ENCODE data around the gene CDYL. TPM values are rescaled to one million over a fixed set of nuclear protein-coding genes. Genes with fewer than 3 reads are reported as not detected.

The CDYL gene
- total and polyA plus RNA-seq, 2 of the 4 experiments (the other 2 are of a cell fraction), result 14.2 to 92.1 TPM

DNA sequence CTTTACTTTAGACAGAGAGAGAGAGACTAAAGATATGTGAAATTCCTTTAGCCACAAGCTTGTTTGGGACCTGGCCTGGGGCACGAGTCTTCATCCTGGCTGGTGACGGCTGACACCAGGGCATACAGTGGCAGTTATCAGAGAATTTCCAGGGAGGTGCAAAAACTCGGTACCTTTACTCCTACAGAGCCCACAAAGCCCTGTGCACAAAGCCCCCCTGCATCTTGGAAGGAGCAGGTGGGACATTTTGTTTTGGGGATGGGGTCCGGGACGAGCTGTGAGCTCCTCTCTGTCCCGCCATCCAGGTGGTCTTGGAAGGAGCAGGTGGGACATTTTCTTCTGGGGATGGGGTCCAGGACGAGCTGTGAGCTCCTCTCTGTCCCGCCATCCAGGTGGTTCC, 198.8 kb downstream of the CDYL start:
- H2BK120ac ChIP-seq (ENCODE audit: low read depth, low read length), result no peak overlapping the region
- no peak overlapping the region for H3K14ac ChIP-seq (replicated peaks; ENCODE audit: low read depth, low read length)
- 0 out of 2 replicates have a peak, but pooled peaks cover 2% of the 10 kb centered on the region for H3K27me3 ChIP-seq (ENCODE audit: control insufficient read depth, insufficient read depth, low read length)
- no peak overlapping the region for H3K9ac ChIP-seq (ENCODE audit: low read depth, low read length)
- dilution Hi-C loops (cut with HindIII; ENCODE audit: low sequenced_read_pairs, unreplicated experiment) (no loop called here), intact Hi-C loops (cut with micrococcal nuclease) (no loop called here), in situ Hi-C loops (cut with MboI; ENCODE audit: low sequenced_read_pairs) (no loop called here)
- peak overlapping the region; percentile 68 for H2AK9ac ChIP-seq (replicated peaks; ENCODE audit: low read depth, low read length, poor library complexity)
- H3K4ac ChIP-seq (ENCODE audit: low read depth, low read length), result no peak overlapping the region
- peaks cover 10% of the 10 kb centered on the region; the same call in 1 of the 2 replicates for H3K9me1 ChIP-seq (ENCODE audit: insufficient read depth, low read length)
- H2AFZ ChIP-seq (replicated peaks; ENCODE audit: low read length, poor library complexity), result no peak overlapping the region
- no peaks in the 10 kb centered on the region for H4K20me1 ChIP-seq (ENCODE audit: insufficient read depth, low read length)
- no peaks in the 10 kb centered on the region for H3K79me1 ChIP-seq (ENCODE audit: low read depth in 1 of 2, low read length in 2 of 2)
- no peak overlapping the region for H4K8ac ChIP-seq (ENCODE audit: low read depth in 2 of 2, low read length in 2 of 2)
- H3K4me2 ChIP-seq (ENCODE audit: low read depth, low read length), result no peak overlapping the region
- ATAC-seq (ENCODE audit: low read depth), result no peak
- H3K4me3 ChIP-seq (ENCODE audit: insufficient read depth, low read depth, low read length), result no peak overlapping the region
- no peak overlapping the region for H3K56ac ChIP-seq (ENCODE audit: extremely low read depth, insufficient read depth, low read length)
- no peak overlapping the region for H2BK5ac ChIP-seq (ENCODE audit: low read depth, low read length, poor library complexity, severe bottlenecking)
- H3K9me3 ChIP-seq (ENCODE audit: control insufficient read depth, insufficient read depth, low read length), result peaks cover 8% of the 10 kb centered on the region
- no peak overlapping the region for H3K27ac ChIP-seq (ENCODE audit: insufficient read depth, low read length)
- no peak overlapping the region for H2BK15ac ChIP-seq (ENCODE audit: low read depth, low read length)
- H2AK5ac ChIP-seq (ENCODE audit: low read depth, low read length), result no peak overlapping the region
- no peak overlapping the region for H4K91ac ChIP-seq (ENCODE audit: insufficient read depth, low read depth, low read length)
- H3K18ac ChIP-seq (ENCODE audit: low read depth, low read length), result no peak overlapping the region; the same call in 1 of the 2 replicates
- no peak for DNase-seq
- TF ChIP-seq, protein P1, sequence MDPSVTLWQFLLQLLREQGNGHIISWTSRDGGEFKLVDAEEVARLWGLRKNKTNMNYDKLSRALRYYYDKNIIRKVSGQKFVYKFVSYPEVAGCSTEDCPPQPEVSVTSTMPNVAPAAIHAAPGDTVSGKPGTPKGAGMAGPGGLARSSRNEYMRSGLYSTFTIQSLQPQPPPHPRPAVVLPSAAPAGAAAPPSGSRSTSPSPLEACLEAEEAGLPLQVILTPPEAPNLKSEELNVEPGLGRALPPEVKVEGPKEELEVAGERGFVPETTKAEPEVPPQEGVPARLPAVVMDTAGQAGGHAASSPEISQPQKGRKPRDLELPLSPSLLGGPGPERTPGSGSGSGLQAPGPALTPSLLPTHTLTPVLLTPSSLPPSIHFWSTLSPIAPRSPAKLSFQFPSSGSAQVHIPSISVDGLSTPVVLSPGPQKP (IDR thresholded peaks at IDR 0.05; ENCODE audit: borderline replicate concordance, low read depth, low read length), result no peak
- TF ChIP-seq RCOR1 (IDR thresholded peaks at IDR 0.05; ENCODE audit: insufficient replicate concordance, low read length) (no peak), FOS (IDR thresholded peaks at IDR 0.05; ENCODE audit: low read depth, low read length) (no peak), SMC3 (IDR thresholded peaks at IDR 0.05; ENCODE audit: low read depth, low read length) (no peak), MAFK (IDR thresholded peaks at IDR 0.05; ENCODE audit: low read depth, low read length) (no peak), CHD1 (IDR thresholded peaks at IDR 0.05; ENCODE audit: low read depth, low read length) (no peak), CEBPB (IDR thresholded peaks at IDR 0.05; ENCODE audit: low read depth, low read length) (no peak), RAD21 (IDR thresholded peaks at IDR 0.05; ENCODE audit: low read length) (no peak), MXI1 (IDR thresholded peaks at IDR 0.05; ENCODE audit: borderline replicate concordance, low read depth, low read length) (no peak), BHLHE40 (IDR thresholded peaks at IDR 0.05; ENCODE audit: low read depth, low read length) (no peak), MAZ (IDR thresholded peaks at IDR 0.05; ENCODE audit: borderline replicate concordance, low read depth, low read length) (no peak), POLR2A (IDR thresholded peaks at IDR 0.05; ENCODE audit: low read depth, low read length) (no peak), NFE2L2 (IDR thresholded peaks at IDR 0.05; ENCODE audit: low read depth, low read length) (no peak), RFX5 (IDR thresholded peaks at IDR 0.05; ENCODE audit: low read depth, low read length) (no peak)
- TF ChIP-seq, protein P2, sequence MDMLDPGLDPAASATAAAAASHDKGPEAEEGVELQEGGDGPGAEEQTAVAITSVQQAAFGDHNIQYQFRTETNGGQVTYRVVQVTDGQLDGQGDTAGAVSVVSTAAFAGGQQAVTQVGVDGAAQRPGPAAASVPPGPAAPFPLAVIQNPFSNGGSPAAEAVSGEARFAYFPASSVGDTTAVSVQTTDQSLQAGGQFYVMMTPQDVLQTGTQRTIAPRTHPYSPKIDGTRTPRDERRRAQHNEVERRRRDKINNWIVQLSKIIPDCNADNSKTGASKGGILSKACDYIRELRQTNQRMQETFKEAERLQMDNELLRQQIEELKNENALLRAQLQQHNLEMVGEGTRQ (IDR thresholded peaks at IDR 0.05; ENCODE audit: low read depth, low read length), result no peak
- TF ChIP-seq, protein P3, sequence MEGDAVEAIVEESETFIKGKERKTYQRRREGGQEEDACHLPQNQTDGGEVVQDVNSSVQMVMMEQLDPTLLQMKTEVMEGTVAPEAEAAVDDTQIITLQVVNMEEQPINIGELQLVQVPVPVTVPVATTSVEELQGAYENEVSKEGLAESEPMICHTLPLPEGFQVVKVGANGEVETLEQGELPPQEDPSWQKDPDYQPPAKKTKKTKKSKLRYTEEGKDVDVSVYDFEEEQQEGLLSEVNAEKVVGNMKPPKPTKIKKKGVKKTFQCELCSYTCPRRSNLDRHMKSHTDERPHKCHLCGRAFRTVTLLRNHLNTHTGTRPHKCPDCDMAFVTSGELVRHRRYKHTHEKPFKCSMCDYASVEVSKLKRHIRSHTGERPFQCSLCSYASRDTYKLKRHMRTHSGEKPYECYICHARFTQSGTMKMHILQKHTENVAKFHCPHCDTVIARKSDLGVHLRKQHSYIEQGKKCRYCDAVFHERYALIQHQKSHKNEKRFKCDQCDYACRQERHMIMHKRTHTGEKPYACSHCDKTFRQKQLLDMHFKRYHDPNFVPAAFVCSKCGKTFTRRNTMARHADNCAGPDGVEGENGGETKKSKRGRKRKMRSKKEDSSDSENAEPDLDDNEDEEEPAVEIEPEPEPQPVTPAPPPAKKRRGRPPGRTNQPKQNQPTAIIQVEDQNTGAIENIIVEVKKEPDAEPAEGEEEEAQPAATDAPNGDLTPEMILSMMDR (conservative IDR thresholded peaks at IDR 0.05; ENCODE audit: low read depth, low read length), result no peak
- no CpG with 5 or more reads among the region's 8 CpGs for WGBS, 2 experiments (ENCODE audit: extremely low coverage in 2 of 2, insufficient read length in 1 of 2)
- ChIA-PET CTCF (no interaction called here), POLR2A (ENCODE audit: unreplicated experiment) (interaction anchor here (0.6 kb wide), 1 partner anchor 65 kb away, joined by 6 read pairs; no protein-coding TSS in a partner anchor)
- BruUV-seq (replicated peaks), result no TSS peak
- no peak overlapping the region for H4K5ac ChIP-seq (ENCODE audit: low read depth, low read length)
- H3K4me1 ChIP-seq (ENCODE audit: control insufficient read depth, insufficient read depth, low read length), result peaks cover 14% of the 10 kb centered on the region; the same call in 1 of the 2 replicates
- no peaks in the 10 kb centered on the region for H3K36me3 ChIP-seq (ENCODE audit: control insufficient read depth, insufficient read depth, low read length)
- H3K23ac ChIP-seq (ENCODE audit: low read depth, low read length), result no peak overlapping the region
- H2BK20ac ChIP-seq (ENCODE audit: low read depth, low read length), result no peak overlapping the region

Data from IMR-90 (cell line).